A549 (cell line): ENCODE results near the gene MAP3K5.

Experiments
- CEBPB ChIP-seq, 2 experiments: fragments of >200 bp in 1 of 2; sonication (Bioruptor Twin) in 1 of 2; formaldehyde crosslinking in 1 of 2; IDR thresholded peaks; 2 replicates each; pipeline ENCODE4 v1.6.1; 2012 to 2016
- CTCF ChIP-seq: fragments of >200 bp; sonication (Bioruptor Twin); formaldehyde crosslinking; IDR thresholded peaks from 3 replicates; pipeline ENCODE4 v1.5.1; 2016
- HOXA7 ChIP-seq: fragments of 250-450 bp; sonication (Bioruptor Pico); IDR thresholded peaks from 2 replicates; pipeline ENCODE4 v1.5.0; 2020; ENCODE audit warnings: mild to moderate bottlenecking, moderate library complexity
- KDM1A ChIP-seq: fragments of 200-600 bp; sonication (generic); IDR thresholded peaks from 2 replicates; pipeline ENCODE4 v1.6.1; 2016; ENCODE audit warnings: low read depth, mild to moderate bottlenecking
- MAFK ChIP-seq: fragments of 450-650 bp; IDR thresholded peaks from 2 replicates; pipeline ENCODE4 v1.6.1; 2014; ENCODE audit not compliant: partially characterized antibody
- MAX ChIP-seq: IDR thresholded peaks from 2 replicates; pipeline ENCODE4 v1.6.1; 2012
- NFE2L2 ChIP-seq: fragments of 150-350 bp; conservative IDR thresholded peaks from 2 replicates; pipeline ENCODE4 v1.6.1; 2014; ENCODE audit warnings: low read length
- POLR2A ChIP-seq: IDR thresholded peaks from 2 replicates; pipeline ENCODE4 v1.6.1; 2012; ENCODE audit warnings: mild to moderate bottlenecking, low read length
- POLR2AphosphoS2 ChIP-seq: conservative IDR thresholded peaks from 2 replicates; pipeline ENCODE4 v1.6.1; 2012; ENCODE audit warnings: low read length, improper control_type of control experiment, inconsistent platforms
- RARB ChIP-seq: fragments of 250-450 bp; sonication (Bioruptor Pico); IDR thresholded peaks from 2 replicates; pipeline ENCODE4 v1.8.0; 2021; ENCODE audit warnings: mild to moderate bottlenecking, moderate library complexity
- USF2 ChIP-seq: fragments of 450-650 bp; IDR thresholded peaks from 2 replicates; pipeline ENCODE4 v1.6.1; 2014; ENCODE audit warnings: antibody characterized with exemption

- no peak for TF ChIP-seq RARB (CRISPR knock-in tag)
- no peak for TF ChIP-seq POLR2A
- TF ChIP-seq NFE2L2 = no peak
- TF ChIP-seq CTCF = no peak
- no peak for TF ChIP-seq USF2
- TF ChIP-seq MAFK = no peak
- TF ChIP-seq POLR2AphosphoS2 = no peak
- TF ChIP-seq MAX = no peak
- TF ChIP-seq KDM1A = no peak
- no peak for TF ChIP-seq HOXA7
- no peak for TF ChIP-seq CEBPB (IDR thresholded peaks at IDR 0.05)
Observed at GRCh38 chr6:136616527-136616926, 175.8 kb downstream of the MAP3K5 start.
